Sigmoid colon (tissue), 4 donors: ENCODE data around the gene BICRA.

Source experiments
- EP300 ChIP-seq, 4 donors: sonication (generic); formaldehyde crosslinking; IDR thresholded peaks; one replicate each; pipeline ENCODE4 v1.6.1; 2017; ENCODE audit warnings: antibody characterized with exemption in 4 of 4
- POLR2A ChIP-seq, 2 donors: fragments of 450-650 bp; IDR thresholded peaks; one replicate each; pipeline ENCODE4 v1.6.1; 2016; ENCODE audit warnings: antibody characterized with exemption in 2 of 2, mild to moderate bottlenecking in 2 of 2, moderate library complexity in 2 of 2
- POLR2AphosphoS5 ChIP-seq, 4 donors: sonication (generic); formaldehyde crosslinking; IDR thresholded peaks; one replicate each; pipeline ENCODE4 v1.6.1; 2017; ENCODE audit warnings: antibody characterized with exemption in 4 of 4
- TF ChIP-seq, protein P1 (sequence below), 4 experiments: fragments of 450-650 bp in 3 of 4; fragments of 200-600 bp in 1 of 4; IDR thresholded peaks; one replicate each; pipeline ENCODE4 v1.5.1; 2016 to 2019; ENCODE audit warnings: antibody characterized with exemption in 4 of 4, mild to moderate bottlenecking in 3 of 4, moderate library complexity in 2 of 4

- TF ChIP-seq, protein P1, sequence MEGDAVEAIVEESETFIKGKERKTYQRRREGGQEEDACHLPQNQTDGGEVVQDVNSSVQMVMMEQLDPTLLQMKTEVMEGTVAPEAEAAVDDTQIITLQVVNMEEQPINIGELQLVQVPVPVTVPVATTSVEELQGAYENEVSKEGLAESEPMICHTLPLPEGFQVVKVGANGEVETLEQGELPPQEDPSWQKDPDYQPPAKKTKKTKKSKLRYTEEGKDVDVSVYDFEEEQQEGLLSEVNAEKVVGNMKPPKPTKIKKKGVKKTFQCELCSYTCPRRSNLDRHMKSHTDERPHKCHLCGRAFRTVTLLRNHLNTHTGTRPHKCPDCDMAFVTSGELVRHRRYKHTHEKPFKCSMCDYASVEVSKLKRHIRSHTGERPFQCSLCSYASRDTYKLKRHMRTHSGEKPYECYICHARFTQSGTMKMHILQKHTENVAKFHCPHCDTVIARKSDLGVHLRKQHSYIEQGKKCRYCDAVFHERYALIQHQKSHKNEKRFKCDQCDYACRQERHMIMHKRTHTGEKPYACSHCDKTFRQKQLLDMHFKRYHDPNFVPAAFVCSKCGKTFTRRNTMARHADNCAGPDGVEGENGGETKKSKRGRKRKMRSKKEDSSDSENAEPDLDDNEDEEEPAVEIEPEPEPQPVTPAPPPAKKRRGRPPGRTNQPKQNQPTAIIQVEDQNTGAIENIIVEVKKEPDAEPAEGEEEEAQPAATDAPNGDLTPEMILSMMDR (IDR thresholded peaks at IDR 0.05): no peak
- TF ChIP-seq POLR2AphosphoS5 (IDR thresholded peaks at IDR 0.05): no peak
- TF ChIP-seq EP300 (IDR thresholded peaks at IDR 0.05): no peak
- no peak for TF ChIP-seq POLR2A (IDR thresholded peaks at IDR 0.05)
These were observed 54.5 kb downstream of the BICRA start for GRCh38 chr19:47663435-47663910.
